Thyroid gland (tissue), 4 donors: ENCODE measurements around the gene RAD21L1.

Experiments
- POLR2A ChIP-seq, 2 donors: fragments of 450-650 bp; IDR thresholded peaks; one replicate each; pipeline ENCODE4 v1.6.1; 2017; ENCODE audit warnings: antibody characterized with exemption in 2 of 2, mild to moderate bottlenecking in 2 of 2, moderate library complexity in 1 of 2
- TF ChIP-seq, protein P1 (sequence below), 6 experiments: fragments of 200-600 bp in 3 of 6; fragments of 450-650 bp in 3 of 6; sonication (generic) in 3 of 6; IDR thresholded peaks; one replicate each; pipeline ENCODE4 v1.5.1; 2016 to 2019; ENCODE audit warnings: antibody characterized with exemption in 6 of 6, mild to moderate bottlenecking in 2 of 6, inconsistent platforms in 1 of 6, moderate library complexity in 1 of 6

DNA sequence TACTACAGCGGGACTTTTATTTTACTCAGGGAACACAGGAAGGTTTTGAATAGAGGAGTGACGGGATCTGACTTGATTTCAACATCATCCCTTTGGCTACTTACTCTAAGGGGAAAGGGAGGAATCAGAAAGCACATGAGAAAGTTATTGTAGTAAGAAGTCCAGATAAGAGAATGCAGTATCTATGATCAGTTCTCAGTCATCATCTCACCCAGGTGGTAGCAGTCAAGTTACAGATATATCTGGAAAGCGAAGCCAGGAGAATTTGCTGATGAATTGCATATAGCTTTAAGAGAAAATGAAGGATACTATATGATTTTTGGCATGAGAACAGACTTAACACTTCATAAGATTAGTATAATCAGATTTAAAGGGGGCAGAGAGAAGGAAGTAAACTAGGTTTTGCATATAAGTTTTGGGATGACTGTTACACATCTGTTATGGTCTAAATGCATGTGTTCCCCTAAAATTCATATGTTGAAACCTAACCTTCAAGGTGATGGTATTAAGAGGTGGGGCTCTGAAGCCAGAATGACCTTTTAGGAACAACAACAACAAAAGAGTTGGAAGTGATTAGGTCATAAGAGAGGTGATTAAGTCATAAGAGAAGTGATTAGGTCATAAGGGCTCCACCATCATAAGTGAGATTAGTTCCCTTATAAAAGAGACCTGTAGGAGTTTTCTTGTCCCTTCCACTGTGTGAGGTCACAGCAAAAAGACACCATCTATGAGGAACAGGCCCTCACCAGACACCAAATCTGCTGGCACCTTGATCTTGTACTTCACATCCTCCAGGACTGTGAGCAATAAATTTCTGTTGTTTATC, 6.7 kb downstream of the RAD21L1 start:
- TF ChIP-seq, protein P1, sequence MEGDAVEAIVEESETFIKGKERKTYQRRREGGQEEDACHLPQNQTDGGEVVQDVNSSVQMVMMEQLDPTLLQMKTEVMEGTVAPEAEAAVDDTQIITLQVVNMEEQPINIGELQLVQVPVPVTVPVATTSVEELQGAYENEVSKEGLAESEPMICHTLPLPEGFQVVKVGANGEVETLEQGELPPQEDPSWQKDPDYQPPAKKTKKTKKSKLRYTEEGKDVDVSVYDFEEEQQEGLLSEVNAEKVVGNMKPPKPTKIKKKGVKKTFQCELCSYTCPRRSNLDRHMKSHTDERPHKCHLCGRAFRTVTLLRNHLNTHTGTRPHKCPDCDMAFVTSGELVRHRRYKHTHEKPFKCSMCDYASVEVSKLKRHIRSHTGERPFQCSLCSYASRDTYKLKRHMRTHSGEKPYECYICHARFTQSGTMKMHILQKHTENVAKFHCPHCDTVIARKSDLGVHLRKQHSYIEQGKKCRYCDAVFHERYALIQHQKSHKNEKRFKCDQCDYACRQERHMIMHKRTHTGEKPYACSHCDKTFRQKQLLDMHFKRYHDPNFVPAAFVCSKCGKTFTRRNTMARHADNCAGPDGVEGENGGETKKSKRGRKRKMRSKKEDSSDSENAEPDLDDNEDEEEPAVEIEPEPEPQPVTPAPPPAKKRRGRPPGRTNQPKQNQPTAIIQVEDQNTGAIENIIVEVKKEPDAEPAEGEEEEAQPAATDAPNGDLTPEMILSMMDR (IDR thresholded peaks at IDR 0.05): no peak
- TF ChIP-seq POLR2A (IDR thresholded peaks at IDR 0.05): no peak
